Keratinocyte (primary cell): Measurements from ENCODE around the gene EIF4G1. TPM values are rescaled to one million over a fixed set of nuclear protein-coding genes. Genes with fewer than 3 reads are reported as not detected.

Experiments used
- DNase-seq: peaks from one replicate; pipeline ENCODE4 v3.0.0-alpha.2; 2011; ENCODE audit warnings: low read depth, missing footprints, low spot score
- FAIRE-seq: peaks from 2 replicates; lab custom pipeline; 2011; peaks lifted over from hg19 to GRCh38; lab: Jason Lieb, UNC
- H2AFZ ChIP-seq: 2 replicates; pipeline ENCODE4 v1.6.0; 2012; ENCODE audit warnings: low read length, control low read depth, inconsistent platforms; ENCODE audit not compliant: control insufficient read depth
- H3K27ac ChIP-seq: 2 replicates; pipeline ENCODE4 v1.5.1; 2011; ENCODE audit warnings: low read length; ENCODE audit not compliant: control insufficient read depth, insufficient read depth
- H3K27me3 ChIP-seq: 3 replicates; pipeline ENCODE4 v1.6.0; 2011; ENCODE audit warnings: low read length; ENCODE audit not compliant: control insufficient read depth, insufficient read depth; ENCODE audit errors: extremely low read depth
- H3K36me3 ChIP-seq, 2 experiments: 2 replicates in 1 of 2; 3 replicates in 1 of 2; pipeline ENCODE4 v1.5.1; 2011; ENCODE audit warnings: low read length in 2 of 2, mild to moderate bottlenecking in 1 of 2; ENCODE audit not compliant: control insufficient read depth in 2 of 2, insufficient read depth in 2 of 2; ENCODE audit errors: extremely low read depth in 1 of 2
- H3K4me1 ChIP-seq: 3 replicates; pipeline ENCODE4 v1.5.1; 2011; ENCODE audit warnings: low read length; ENCODE audit not compliant: control insufficient read depth, insufficient read depth; ENCODE audit errors: extremely low read depth
- H3K4me2 ChIP-seq: 3 replicates; pipeline ENCODE4 v1.6.0; 2011; ENCODE audit warnings: low read depth, low read length; ENCODE audit not compliant: control insufficient read depth, insufficient read depth; ENCODE audit errors: extremely low read depth
- H3K4me3 ChIP-seq, 3 experiments: fragments of 200-600 bp in 1 of 3; sonication (generic) in 1 of 3; 2 replicates in 2 of 3; 3 replicates in 1 of 3; pipeline ENCODE4 v1.5.1; 2011 to 2016; ENCODE audit warnings: low read length in 3 of 3, mild to moderate bottlenecking in 3 of 3, control low read depth in 2 of 3, inconsistent platforms in 1 of 3, low read depth in 1 of 3, mixed read lengths in 1 of 3, mixed run types in 1 of 3, moderate library complexity in 1 of 3; ENCODE audit not compliant: control insufficient read depth in 2 of 3, insufficient read depth in 2 of 3; ENCODE audit errors: extremely low read depth in 1 of 3
- H3K79me2 ChIP-seq: 2 replicates; pipeline ENCODE4 v1.6.0; 2012; ENCODE audit warnings: low read length; ENCODE audit not compliant: control insufficient read depth, insufficient read depth
- H3K9ac ChIP-seq: 3 replicates; pipeline ENCODE4 v1.6.0; 2011; ENCODE audit warnings: low read length; ENCODE audit not compliant: control insufficient read depth, insufficient read depth; ENCODE audit errors: extremely low read depth
- H3K9me1 ChIP-seq: 3 replicates; pipeline ENCODE4 v1.6.0; 2011; ENCODE audit warnings: low read length; ENCODE audit not compliant: control insufficient read depth, insufficient read depth; ENCODE audit errors: extremely low read depth
- H3K9me3 ChIP-seq: 2 replicates; pipeline ENCODE4 v1.5.1; 2012; ENCODE audit warnings: low read depth, low read length; ENCODE audit not compliant: control insufficient read depth
- H4K20me1 ChIP-seq: 3 replicates; pipeline ENCODE4 v1.6.0; 2011; ENCODE audit warnings: low read length; ENCODE audit not compliant: control insufficient read depth, insufficient read depth; ENCODE audit errors: extremely low read depth
- CTCF ChIP-seq, 3 experiments: IDR thresholded peaks in 1 of 3; conservative IDR thresholded peaks in 1 of 3; optimal IDR thresholded peaks in 1 of 3; 2 replicates in 2 of 3; 3 replicates in 1 of 3; pipeline versions ENCODE3 to v1.5.1; 2011; ENCODE audit warnings: low read length in 3 of 3, mild to moderate bottlenecking in 3 of 3, moderate library complexity in 2 of 3, control low read depth in 1 of 3, inconsistent platforms in 1 of 3; ENCODE audit not compliant: insufficient read depth in 2 of 3; ENCODE audit errors: extremely low read depth in 1 of 3
- EZH2 ChIP-seq: IDR thresholded peaks from one replicate; pipeline ENCODE4 v1.6.1; 2012; ENCODE audit warnings: inconsistent platforms, mild to moderate bottlenecking, low read length, moderate library complexity
- dilution Hi-C: fragments of 300-500 bp; cut with MboI; formaldehyde crosslinking; loops from one replicate; pipeline ENCODE4 v1.7.0; 2020; ENCODE audit warnings: low sequenced_read_pairs; ENCODE audit not compliant: extremely low pct_ligation_motif_present
- polyA plus RNA-seq, 5 experiments: library from polyadenylated mRNA; depleted of rRNA in 3 of 5; stranded (reverse) in 3 of 5; stranded (forward) in 1 of 5; unstranded in 1 of 5; fragments of >200 nt; gene quantifications; 1 replicate in 1 of 5; 2 replicates in 3 of 5; 3 replicates in 1 of 5; pipeline versions ENCODE4 v1.2.1 to v1.2.3, GENCODE V29; 2011 to 2012; ENCODE audit warnings: missing spikeins in 2 of 5, low read depth in 1 of 5, low replicate concordance in 1 of 5

The EIF4G1 gene
- polyA plus RNA-seq, 1 donor (not counting 4 experiments of a cell fraction or from before 2014, with no cell fraction given), result 225 TPM

- Histone ChIP-seq H3K4me1 (no peaks in the 10 kb centered on the region), H3K27me3 (peaks cover 6% of the 10 kb centered on the region), H3K4me3 (no peak overlapping the region), H3K4me2 (no peak overlapping the region), H2AFZ (no peak overlapping the region), H4K20me1 (no peaks in the 10 kb centered on the region), H3K27ac (no peak overlapping the region), H3K9me3 (no peaks in the 10 kb centered on the region), H3K9me1 (no peaks in the 10 kb centered on the region), H3K9ac (no peak overlapping the region), H3K36me3 (no peaks in the 10 kb centered on the region), H3K79me2 (no peaks in the 10 kb centered on the region)
- dilution Hi-C loops, result no loop called here
- no peak for DNase-seq
- no peak for TF ChIP-seq CTCF (optimal IDR thresholded peaks at IDR 0.05 in 1 of 3, IDR thresholded peaks at IDR 0.05 in 1 of 3, conservative IDR thresholded peaks at IDR 0.05 in 1 of 3; ENCODE audit: extremely low read depth in 1 of 3, insufficient read depth in 2 of 3, low read length in 3 of 3)
- TF ChIP-seq EZH2, result no peak
- no peak for FAIRE-seq
These were observed 31.5 kb upstream of the EIF4G1 start for GRCh38 chr3:184282941-184283340.

- Histone ChIP-seq H3K9me3 (no peaks in the 10 kb centered on the region), H3K9ac (no peak overlapping the region), H2AFZ (no peak overlapping the region), H3K27ac (no peak overlapping the region), H4K20me1 (no peaks in the 10 kb centered on the region), H3K4me3 (no peak overlapping the region), H3K27me3 (peaks cover under 1% of the 10 kb centered on the region), H3K79me2 (no peaks in the 10 kb centered on the region), H3K4me1 (no peaks in the 10 kb centered on the region), H3K9me1 (no peaks in the 10 kb centered on the region), H3K36me3 (no peaks in the 10 kb centered on the region), H3K4me2 (no peak overlapping the region)
- FAIRE-seq (no peak), DNase-seq (no peak)
- TF ChIP-seq CTCF (optimal IDR thresholded peaks at IDR 0.05 in 1 of 3, IDR thresholded peaks at IDR 0.05 in 1 of 3, conservative IDR thresholded peaks at IDR 0.05 in 1 of 3; ENCODE audit: extremely low read depth in 1 of 3, insufficient read depth in 2 of 3, low read length in 3 of 3) (no peak), EZH2 (no peak)
- dilution Hi-C loops, result no loop called here
These were observed 30.7 kb upstream of the EIF4G1 start for GRCh38 chr3:184283681-184284080.
